Vagina (tissue), 2 donors: ENCODE results near the gene CACNA2D4. TPM values are rescaled to one million over a fixed set of nuclear protein-coding genes. Genes with fewer than 3 reads are reported as not detected.

ENCODE experiments used
- DNase-seq, 2 donors: peaks; one replicate each; pipeline ENCODE4 v3.0.0-alpha.2; 2017; ENCODE audit errors: extremely low spot score in 2 of 2
- H3K27ac ChIP-seq: fragments of 200-600 bp; sonication (generic); one replicate; pipeline ENCODE4 v1.5.1; 2019
- H3K27me3 ChIP-seq: fragments of 200-600 bp; sonication (generic); one replicate; pipeline ENCODE4 v1.5.1; 2019
- H3K36me3 ChIP-seq, 2 donors: fragments of 200-600 bp; sonication (generic); one replicate each; pipeline ENCODE4 v1.5.1; 2017 to 2019
- H3K4me1 ChIP-seq: fragments of 200-600 bp; sonication (generic); one replicate; pipeline ENCODE4 v1.5.1; 2019
- H3K4me3 ChIP-seq, 2 donors: fragments of 200-600 bp; sonication (generic); 1 replicate in 1 of 2; 2 replicates in 1 of 2; pipeline ENCODE4 v1.5.1; 2016 to 2019
- H3K9me3 ChIP-seq: fragments of 200-600 bp; sonication (generic); one replicate; pipeline ENCODE4 v1.5.1; 2019
- POLR2A ChIP-seq, 2 donors: fragments of 450-650 bp; IDR thresholded peaks; one replicate each; pipeline ENCODE4 v1.6.1; 2017; ENCODE audit warnings: antibody characterized with exemption in 2 of 2, mild to moderate bottlenecking in 2 of 2, moderate library complexity in 2 of 2
- POLR2AphosphoS5 ChIP-seq, 2 donors: sonication (generic); formaldehyde crosslinking; IDR thresholded peaks; one replicate each; pipeline ENCODE4 v1.9.0; 2017; ENCODE audit warnings: antibody characterized with exemption in 2 of 2, mild to moderate bottlenecking in 2 of 2, low read depth in 1 of 2; ENCODE audit not compliant: insufficient read depth in 1 of 2
- intact Hi-C: fragments of 100-400 bp; cut with DNase I; formaldehyde crosslinking; loops from one replicate; pipeline ENCODE4 v1.15.1; 2023
- total RNA-seq: library from RNA; depleted of rRNA; stranded (reverse); fragments of >200 nt; gene quantifications from one replicate; pipeline ENCODE4 v1.2.3, GENCODE V29; 2016
- TF ChIP-seq, protein P1 (sequence below), 3 experiments: fragments of 450-650 bp in 2 of 3; fragments of 200-600 bp in 1 of 3; sonication (generic) in 1 of 3; IDR thresholded peaks; one replicate each; pipeline ENCODE4 v1.5.1; 2017 to 2019; ENCODE audit warnings: antibody characterized with exemption in 3 of 3, mild to moderate bottlenecking in 2 of 3, moderate library complexity in 2 of 3

The CACNA2D4 gene
- total RNA-seq, 1 donor from 2014 or later: 2.2 TPM

DNA sequence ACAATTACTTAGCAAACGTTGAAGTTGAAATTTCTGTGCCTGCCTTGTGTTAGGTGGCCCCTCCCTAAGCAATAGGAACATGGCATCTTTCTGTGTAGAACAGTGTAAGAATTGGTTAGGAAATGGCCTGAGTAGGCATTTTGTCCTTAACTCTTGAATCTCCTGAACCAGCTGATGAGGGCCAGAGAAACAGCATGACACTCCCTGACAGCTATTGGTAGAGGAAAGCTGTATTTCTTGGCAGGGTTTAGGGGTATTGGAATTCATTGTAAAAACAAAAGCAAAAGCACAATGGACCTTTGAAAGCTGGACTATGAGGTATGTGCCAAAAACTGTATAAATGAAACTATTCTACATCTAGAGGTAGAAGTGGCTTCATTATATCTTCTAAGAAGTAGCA, 138.7 kb downstream of the CACNA2D4 start:
- H3K4me1 ChIP-seq: peaks cover 13% of the 10 kb centered on the region
- H3K36me3 ChIP-seq: peaks cover 0 to 10% of the 10 kb centered on the region in 2 donors
- H3K4me3 ChIP-seq: no peak overlapping the region
- H3K27me3 ChIP-seq: no peaks in the 10 kb centered on the region
- TF ChIP-seq, protein P1, sequence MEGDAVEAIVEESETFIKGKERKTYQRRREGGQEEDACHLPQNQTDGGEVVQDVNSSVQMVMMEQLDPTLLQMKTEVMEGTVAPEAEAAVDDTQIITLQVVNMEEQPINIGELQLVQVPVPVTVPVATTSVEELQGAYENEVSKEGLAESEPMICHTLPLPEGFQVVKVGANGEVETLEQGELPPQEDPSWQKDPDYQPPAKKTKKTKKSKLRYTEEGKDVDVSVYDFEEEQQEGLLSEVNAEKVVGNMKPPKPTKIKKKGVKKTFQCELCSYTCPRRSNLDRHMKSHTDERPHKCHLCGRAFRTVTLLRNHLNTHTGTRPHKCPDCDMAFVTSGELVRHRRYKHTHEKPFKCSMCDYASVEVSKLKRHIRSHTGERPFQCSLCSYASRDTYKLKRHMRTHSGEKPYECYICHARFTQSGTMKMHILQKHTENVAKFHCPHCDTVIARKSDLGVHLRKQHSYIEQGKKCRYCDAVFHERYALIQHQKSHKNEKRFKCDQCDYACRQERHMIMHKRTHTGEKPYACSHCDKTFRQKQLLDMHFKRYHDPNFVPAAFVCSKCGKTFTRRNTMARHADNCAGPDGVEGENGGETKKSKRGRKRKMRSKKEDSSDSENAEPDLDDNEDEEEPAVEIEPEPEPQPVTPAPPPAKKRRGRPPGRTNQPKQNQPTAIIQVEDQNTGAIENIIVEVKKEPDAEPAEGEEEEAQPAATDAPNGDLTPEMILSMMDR (IDR thresholded peaks at IDR 0.05): no peak
- no peak for DNase-seq
- no peaks in the 10 kb centered on the region for H3K9me3 ChIP-seq
- no peak overlapping the region for H3K27ac ChIP-seq
- intact Hi-C loops: no loop called here

DNA sequence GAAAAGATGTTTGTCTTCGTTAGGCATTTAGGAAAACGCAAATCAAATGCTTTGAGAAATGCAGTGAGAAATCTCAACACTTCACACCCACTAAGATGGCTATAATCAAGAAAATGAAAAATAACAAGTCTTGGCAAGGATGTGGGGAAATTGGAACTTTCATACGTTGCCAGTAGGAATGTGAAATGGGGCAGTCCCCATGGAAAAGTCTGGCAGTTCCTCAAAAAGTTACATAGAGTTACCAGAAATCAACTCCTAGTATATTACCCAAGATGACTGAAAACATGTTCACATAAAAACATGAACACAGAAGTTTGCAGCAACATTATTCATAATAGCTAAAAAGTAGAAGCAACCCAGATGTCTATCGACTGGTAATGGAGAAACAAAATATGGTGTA, 139.5 kb downstream of the CACNA2D4 start:
- Histone ChIP-seq H3K36me3 (peaks cover 0 to 9% of the 10 kb centered on the region in 2 donors), H3K4me3 (no peak overlapping the region), H3K4me1 (peaks cover 13% of the 10 kb centered on the region), H3K9me3 (no peaks in the 10 kb centered on the region), H3K27me3 (no peaks in the 10 kb centered on the region), H3K27ac (no peak overlapping the region)
- DNase-seq: no peak
- intact Hi-C loops: no loop called here
- TF ChIP-seq, protein P1 (IDR thresholded peaks at IDR 0.05): no peak
- no peak for TF ChIP-seq POLR2AphosphoS5 (IDR thresholded peaks at IDR 0.05; ENCODE audit: insufficient read depth in 1 of 2, low read depth in 1 of 2)
- TF ChIP-seq POLR2A (IDR thresholded peaks at IDR 0.05): no peak

DNA sequence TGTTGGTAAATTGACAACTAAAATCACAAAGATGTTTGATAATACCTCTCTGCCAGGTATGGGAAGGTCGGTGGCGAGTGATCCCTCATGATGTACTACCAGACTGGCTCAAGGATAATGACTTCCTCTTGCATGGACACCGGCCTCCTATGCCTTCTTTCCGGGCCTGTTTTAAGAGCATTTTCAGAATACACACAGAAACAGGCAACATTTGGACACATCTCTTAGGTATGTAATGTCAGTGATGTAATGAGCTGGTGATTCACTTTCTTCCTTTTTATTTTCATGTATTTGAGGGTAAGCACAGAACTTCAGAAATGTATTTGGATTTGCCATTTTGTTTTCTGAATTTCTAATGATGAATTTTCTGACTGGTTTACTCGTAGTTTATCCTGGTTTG, 140.7 kb downstream of the CACNA2D4 start:
- no peaks in the 10 kb centered on the region for H3K9me3 ChIP-seq
- H3K27me3 ChIP-seq: no peaks in the 10 kb centered on the region
- H3K36me3 ChIP-seq: peaks cover 0 to 9% of the 10 kb centered on the region in 2 donors
- intact Hi-C loops: no loop called here
- peaks cover 13% of the 10 kb centered on the region for H3K4me1 ChIP-seq
- H3K27ac ChIP-seq: no peak overlapping the region
- TF ChIP-seq, protein P1 (IDR thresholded peaks at IDR 0.05): no peak
- TF ChIP-seq POLR2AphosphoS5 (IDR thresholded peaks at IDR 0.05; ENCODE audit: insufficient read depth in 1 of 2, low read depth in 1 of 2) (no peak), POLR2A (IDR thresholded peaks at IDR 0.05) (no peak)
- no peak for DNase-seq
- no peak overlapping the region for H3K4me3 ChIP-seq

DNA sequence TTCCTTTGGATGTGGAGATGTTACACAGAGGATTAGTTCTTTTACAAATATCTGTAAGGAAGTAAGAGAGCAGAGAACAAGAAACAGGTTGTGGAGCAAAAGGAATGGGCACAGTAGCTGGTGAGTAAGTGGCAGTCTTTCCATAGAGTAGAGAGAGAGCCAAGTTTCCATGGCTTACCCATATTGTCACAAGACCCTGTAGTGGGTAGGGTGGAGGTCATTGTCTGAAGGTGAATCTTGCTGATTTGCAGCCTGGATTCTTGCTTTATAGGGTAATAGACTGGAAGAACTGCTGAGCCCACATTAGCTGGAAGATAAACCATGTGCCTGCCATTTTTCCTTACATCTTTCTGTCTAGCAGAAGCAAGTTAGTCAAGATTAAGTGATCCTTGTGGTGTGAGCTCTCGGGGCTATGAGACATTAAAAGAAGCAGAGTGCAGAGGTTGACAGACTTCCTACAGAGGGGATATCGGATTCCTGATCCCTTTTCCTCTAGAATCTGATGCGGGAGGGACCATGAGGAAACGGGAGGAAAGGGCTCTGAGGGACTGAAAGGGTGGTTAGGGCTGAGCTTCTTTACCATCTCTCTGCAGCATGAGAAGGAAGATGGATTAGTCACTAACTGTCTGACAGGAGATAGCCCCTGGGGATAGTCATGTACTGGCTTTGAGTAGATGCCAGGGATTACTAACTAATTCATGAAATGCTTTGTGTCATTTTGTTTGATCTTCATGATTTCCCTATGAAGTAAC, 142.1 kb downstream of the CACNA2D4 start:
- Histone ChIP-seq H3K4me3 (no peak overlapping the region), H3K4me1 (peaks cover 13% of the 10 kb centered on the region), H3K9me3 (no peaks in the 10 kb centered on the region), H3K27me3 (no peaks in the 10 kb centered on the region), H3K27ac (no peak overlapping the region), H3K36me3 (peaks cover 0 to 5% of the 10 kb centered on the region in 2 donors)
- intact Hi-C loops: no loop called here
- TF ChIP-seq POLR2AphosphoS5 (IDR thresholded peaks at IDR 0.05; ENCODE audit: insufficient read depth in 1 of 2, low read depth in 1 of 2) (no peak), POLR2A (IDR thresholded peaks at IDR 0.05) (no peak)
- TF ChIP-seq, protein P1 (IDR thresholded peaks at IDR 0.05): no peak
- DNase-seq: no peak

DNA sequence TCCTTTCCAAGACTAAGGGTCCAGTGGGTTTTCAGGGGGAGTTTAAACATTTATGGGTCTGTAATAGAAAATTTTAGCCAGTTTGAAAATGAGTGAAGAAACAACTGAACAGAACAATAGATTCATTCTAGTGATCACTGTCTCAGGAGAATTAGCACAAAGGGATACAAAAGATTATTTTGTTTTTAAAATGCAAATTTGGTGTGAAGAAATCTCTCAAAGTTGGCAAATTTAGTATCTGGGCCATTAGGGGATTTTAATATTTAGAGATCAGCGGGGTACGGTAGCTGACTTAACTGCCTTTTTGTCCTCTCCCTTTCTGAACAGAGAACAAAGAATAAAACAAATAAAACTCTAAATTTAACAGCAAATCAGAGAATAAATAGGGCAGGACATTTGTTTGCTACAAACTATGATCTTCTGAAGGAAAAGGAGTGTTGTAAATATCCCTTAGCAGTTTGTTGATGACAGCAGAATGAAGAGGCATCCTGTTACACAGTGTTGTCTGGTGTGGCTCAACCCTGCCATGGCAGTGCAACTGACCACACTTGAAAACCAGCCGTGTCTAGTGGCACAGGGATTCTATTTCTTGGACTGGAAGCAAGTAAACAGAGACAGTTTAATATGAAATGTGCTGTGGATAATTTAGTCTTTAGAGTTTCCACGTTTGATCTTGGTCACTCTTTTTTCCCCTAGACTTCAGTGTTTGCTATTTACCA, 144.4 kb downstream of the CACNA2D4 start:
- Histone ChIP-seq H3K27me3 (no peaks in the 10 kb centered on the region), H3K4me1 (peaks cover 4% of the 10 kb centered on the region), H3K36me3 (no peaks in the 10 kb centered on the region), H3K4me3 (no peak overlapping the region), H3K9me3 (no peaks in the 10 kb centered on the region), H3K27ac (no peak overlapping the region)
- TF ChIP-seq, protein P1 (IDR thresholded peaks at IDR 0.05): no peak
- TF ChIP-seq POLR2A (IDR thresholded peaks at IDR 0.05) (no peak), POLR2AphosphoS5 (IDR thresholded peaks at IDR 0.05; ENCODE audit: insufficient read depth in 1 of 2, low read depth in 1 of 2) (no peak)
- intact Hi-C loops: no loop called here
- no peak for DNase-seq
